Nephron progenitor cell (in vitro differentiated cells): Measurements from ENCODE around the gene ABHD2.
"Not testable (repeated sequence)": the region's sequence is repeated elsewhere in the genome, so short reads cannot be mapped to it uniquely, and the experiment has no call there.

Experiments used
- DNase-seq: peaks from one replicate; pipeline ENCODE4 v3.0.0; 2021
- H3K27ac Mint-ChIP-seq: 2 replicates; pipeline ENCODE4 v1.8.0; 2021; ENCODE audit warnings: mild to moderate bottlenecking, moderate library complexity, mixed read lengths
- H3K27me3 Mint-ChIP-seq: 2 replicates; pipeline ENCODE4 v1.8.0; 2021; ENCODE audit warnings: mild to moderate bottlenecking, low read depth, mixed read lengths; ENCODE audit not compliant: poor library complexity
- H3K36me3 Mint-ChIP-seq: 2 replicates; pipeline ENCODE4 v1.8.0; 2021; ENCODE audit warnings: low read depth, mixed read lengths
- H3K4me1 Mint-ChIP-seq: 2 replicates; pipeline ENCODE4 v1.8.0; 2021; ENCODE audit warnings: mixed read lengths
- H3K4me3 Mint-ChIP-seq: 2 replicates; pipeline ENCODE4 v1.8.0; 2021; ENCODE audit warnings: mild to moderate bottlenecking, moderate library complexity, mixed read lengths
- H3K9me3 Mint-ChIP-seq: 2 replicates; pipeline ENCODE4 v1.8.0; 2021; ENCODE audit warnings: mild to moderate bottlenecking, moderate library complexity, mixed read lengths
- TF ChIP-seq, protein P1 (sequence below): fragments of 200-600 bp; sonication (generic); IDR thresholded peaks from 2 replicates; pipeline ENCODE4 v1.5.0; 2021; ENCODE audit warnings: antibody characterized with exemption

ABHD2 gene

GRCh38 chr15:89078851-89079810, 9.1 kb upstream of the ABHD2 start:
- Mint-ChIP-seq H3K4me1 (peaks cover 18% of the 10 kb centered on the region), H3K27me3 (no peaks in the 10 kb centered on the region), H3K4me3 (no peak overlapping the region), H3K27ac (no peak overlapping the region), H3K9me3 (no peaks in the 10 kb centered on the region), H3K36me3 (no peaks in the 10 kb centered on the region)
- TF ChIP-seq, protein P1, sequence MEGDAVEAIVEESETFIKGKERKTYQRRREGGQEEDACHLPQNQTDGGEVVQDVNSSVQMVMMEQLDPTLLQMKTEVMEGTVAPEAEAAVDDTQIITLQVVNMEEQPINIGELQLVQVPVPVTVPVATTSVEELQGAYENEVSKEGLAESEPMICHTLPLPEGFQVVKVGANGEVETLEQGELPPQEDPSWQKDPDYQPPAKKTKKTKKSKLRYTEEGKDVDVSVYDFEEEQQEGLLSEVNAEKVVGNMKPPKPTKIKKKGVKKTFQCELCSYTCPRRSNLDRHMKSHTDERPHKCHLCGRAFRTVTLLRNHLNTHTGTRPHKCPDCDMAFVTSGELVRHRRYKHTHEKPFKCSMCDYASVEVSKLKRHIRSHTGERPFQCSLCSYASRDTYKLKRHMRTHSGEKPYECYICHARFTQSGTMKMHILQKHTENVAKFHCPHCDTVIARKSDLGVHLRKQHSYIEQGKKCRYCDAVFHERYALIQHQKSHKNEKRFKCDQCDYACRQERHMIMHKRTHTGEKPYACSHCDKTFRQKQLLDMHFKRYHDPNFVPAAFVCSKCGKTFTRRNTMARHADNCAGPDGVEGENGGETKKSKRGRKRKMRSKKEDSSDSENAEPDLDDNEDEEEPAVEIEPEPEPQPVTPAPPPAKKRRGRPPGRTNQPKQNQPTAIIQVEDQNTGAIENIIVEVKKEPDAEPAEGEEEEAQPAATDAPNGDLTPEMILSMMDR, result no peak
- DNase-seq, result no peak

- Mint-ChIP-seq H3K4me1 (peaks cover 32% of the 10 kb centered on the region), H3K27me3 (no peaks in the 10 kb centered on the region), H3K27ac (no peak overlapping the region), H3K9me3 (no peaks in the 10 kb centered on the region), H3K4me3 (no peak overlapping the region), H3K36me3 (no peaks in the 10 kb centered on the region)
- TF ChIP-seq, protein P1, result no peak
- DNase-seq, result no peak
Measured at GRCh38 chr15:89081878-89082277, 6.4 kb upstream of the ABHD2 start.

- Mint-ChIP-seq H3K27me3 (no peaks in the 10 kb centered on the region), H3K36me3 (no peaks in the 10 kb centered on the region), H3K4me3 (no peak overlapping the region), H3K27ac (no peak overlapping the region), H3K9me3 (no peaks in the 10 kb centered on the region), H3K4me1 (peaks cover 32% of the 10 kb centered on the region)
- no peak for DNase-seq
- TF ChIP-seq, protein P1, result no peak
Measured at GRCh38 chr15:89083246-89083645, 5.0 kb upstream of the ABHD2 start.

DNA sequence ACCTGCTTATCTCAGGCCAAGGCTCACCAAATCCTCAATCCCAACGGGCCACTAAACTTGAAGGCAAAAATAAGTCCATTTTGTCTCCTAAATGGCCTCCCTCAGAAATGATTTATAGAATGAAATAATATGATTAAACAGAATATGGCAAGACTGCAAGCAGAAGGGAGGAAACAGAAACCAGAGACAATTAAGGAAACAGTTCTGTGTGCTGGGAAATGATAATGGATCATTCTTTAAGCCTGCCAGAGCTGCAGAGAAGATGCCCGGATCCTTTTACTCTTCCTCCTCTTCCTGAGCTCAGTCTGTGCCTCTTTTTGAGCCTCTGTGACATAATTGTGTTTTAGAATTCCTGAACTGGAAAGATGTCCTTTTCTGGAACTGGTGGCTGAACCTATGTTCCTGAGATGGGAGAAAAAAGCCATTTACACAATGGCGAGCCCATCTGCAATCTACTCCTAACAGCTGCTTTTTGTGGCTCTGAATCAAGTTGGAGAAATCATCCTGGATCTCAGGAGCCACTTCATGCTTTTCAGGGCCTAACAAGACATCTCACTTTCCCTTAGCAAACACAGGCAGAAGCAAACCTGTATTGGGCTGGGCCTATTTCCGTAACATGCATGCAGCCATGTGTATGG, 2.8 kb upstream of the ABHD2 start:
- peaks cover 40% of the 10 kb centered on the region for H3K4me1 Mint-ChIP-seq
- peak overlapping the region; percentile 72 for H3K27ac Mint-ChIP-seq
- H3K27me3 Mint-ChIP-seq, result no peaks in the 10 kb centered on the region
- no peaks in the 10 kb centered on the region for H3K36me3 Mint-ChIP-seq
- DNase-seq, result no peak
- no peak overlapping the region for H3K4me3 Mint-ChIP-seq
- TF ChIP-seq, protein P1, result no peak
- no peaks in the 10 kb centered on the region for H3K9me3 Mint-ChIP-seq

DNA sequence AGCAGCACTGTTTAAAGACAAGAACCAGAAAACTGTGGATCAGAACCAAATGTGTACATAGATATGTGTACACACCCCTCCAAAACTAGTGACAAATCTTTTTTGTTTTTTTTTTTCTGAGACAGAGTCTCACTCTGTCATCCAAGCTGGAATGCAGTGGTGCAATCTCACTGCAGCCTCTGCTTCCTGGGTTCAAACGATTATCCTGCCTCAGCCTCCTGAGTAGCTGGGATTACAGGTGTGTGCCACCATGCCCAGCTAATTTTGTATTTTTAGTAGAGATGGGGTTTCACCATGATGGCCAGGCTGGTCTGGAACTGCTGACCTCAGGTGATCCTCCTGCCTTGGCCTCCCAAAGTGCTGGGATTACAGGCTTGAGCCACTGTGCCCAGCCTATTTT, 2.3 kb upstream of the ABHD2 start:
- not testable (repeated sequence) for H3K27ac Mint-ChIP-seq, DNase-seq, H3K9me3 Mint-ChIP-seq, H3K36me3 Mint-ChIP-seq, H3K4me3 Mint-ChIP-seq, H3K27me3 Mint-ChIP-seq
- peaks cover 43% of the 10 kb centered on the region for H3K4me1 Mint-ChIP-seq

- DNase-seq, H3K36me3 Mint-ChIP-seq, H3K4me3 Mint-ChIP-seq, H3K27me3 Mint-ChIP-seq, H3K27ac Mint-ChIP-seq, H3K9me3 Mint-ChIP-seq: not testable (repeated sequence)
- H3K4me1 Mint-ChIP-seq, result peaks cover 48% of the 10 kb centered on the region
Measured at GRCh38 chr15:89086390-89086789, 1.9 kb upstream of the ABHD2 start.
